ENCODE data around the gene ERF.

Gene ERF

DNA sequence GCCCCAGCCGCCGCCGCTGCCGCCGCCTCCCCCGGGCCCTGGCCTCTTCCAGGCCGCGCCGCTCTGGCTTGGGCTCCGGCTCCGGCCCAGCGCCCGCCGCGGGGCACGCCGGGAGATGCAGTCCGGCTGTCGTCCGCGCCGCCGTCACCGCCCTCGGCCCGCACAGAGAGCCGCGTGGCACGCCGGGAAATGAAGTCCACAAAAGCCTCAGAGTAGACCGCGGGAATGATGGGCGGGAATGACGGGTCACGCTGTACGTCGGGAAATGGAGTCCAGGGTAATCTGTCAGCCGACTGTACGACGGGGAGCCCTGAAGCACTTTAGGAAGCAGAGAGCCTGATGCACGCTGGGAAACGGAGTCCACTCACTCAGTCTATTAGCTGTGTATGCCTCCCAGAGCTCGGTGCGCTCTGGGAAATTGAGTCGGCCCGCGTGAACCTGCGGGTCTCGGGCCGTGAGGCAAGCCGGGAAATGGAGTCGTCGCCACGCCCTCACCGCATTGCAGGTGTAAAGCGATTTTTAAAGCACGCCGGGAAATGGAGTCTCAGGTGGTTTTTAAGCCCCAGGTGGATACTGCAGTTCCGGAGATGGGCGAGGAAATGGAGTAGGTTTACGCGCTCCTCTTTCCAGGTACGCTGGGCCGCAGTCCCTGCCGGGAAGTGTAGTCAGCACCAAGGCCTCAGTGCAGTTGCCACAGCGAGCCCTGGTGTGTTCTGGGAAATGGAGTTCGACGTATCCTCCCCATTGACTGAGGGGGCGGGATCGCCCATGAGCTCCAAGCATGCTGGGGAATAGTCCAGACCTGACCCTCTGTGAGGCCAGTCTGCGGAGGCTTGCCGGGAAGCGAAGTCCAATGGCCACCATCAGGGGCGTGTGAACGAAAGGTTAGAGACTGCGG, 12.2 kb downstream of the ERF start, which contains the start of gene GSK3A:
GSK3A (minus strand) TSS at position 91 of the 898 bp plus-strand sequence. CDS start 137 bp downstream, outside the sequence.
- TF ChIP-seq TAF1 (IDR thresholded peaks at IDR 0.05; ENCODE audit: low read depth, low read length) (peak; percentile 66; the same call in 1 of the 2 replicates), SPI1 (IDR thresholded peaks at IDR 0.05; ENCODE audit: low read depth, low read length) (peak; percentile 36; the same call in 1 of the 2 replicates), PAX5 (IDR thresholded peaks at IDR 0.05; ENCODE audit: insufficient read depth, low read length, severe bottlenecking) (no peak), POU2F2 (IDR thresholded peaks at IDR 0.05; ENCODE audit: low read depth, low read length) (peak; percentile 53), POLR2AphosphoS5 (IDR thresholded peaks at IDR 0.05; ENCODE audit: low read depth, low read length) (peak; percentile 82), POLR2A (IDR thresholded peaks at IDR 0.05; ENCODE audit: low read depth, low read length) (peak; percentile 83)
- DNase-seq (ENCODE audit: insufficient read length, low spot score) (peak; percentile 86), FAIRE-seq (peak; percentile 98)

GRCh38 chr19:42242069-42242511, 12.8 kb downstream of the ERF start:
- DNase-seq (ENCODE audit: insufficient read length, low spot score), result no peak
- no peak for FAIRE-seq
- TF ChIP-seq PAX5 (IDR thresholded peaks at IDR 0.05; ENCODE audit: insufficient read depth, low read length, severe bottlenecking) (no peak), SPI1 (IDR thresholded peaks at IDR 0.05; ENCODE audit: low read depth, low read length) (no peak), POLR2A (IDR thresholded peaks at IDR 0.05; ENCODE audit: low read depth, low read length) (no peak), POU2F2 (IDR thresholded peaks at IDR 0.05; ENCODE audit: low read depth, low read length) (no peak), TAF1 (IDR thresholded peaks at IDR 0.05; ENCODE audit: low read depth, low read length) (no peak), POLR2AphosphoS5 (IDR thresholded peaks at IDR 0.05; ENCODE audit: low read depth, low read length) (no peak)

DNA sequence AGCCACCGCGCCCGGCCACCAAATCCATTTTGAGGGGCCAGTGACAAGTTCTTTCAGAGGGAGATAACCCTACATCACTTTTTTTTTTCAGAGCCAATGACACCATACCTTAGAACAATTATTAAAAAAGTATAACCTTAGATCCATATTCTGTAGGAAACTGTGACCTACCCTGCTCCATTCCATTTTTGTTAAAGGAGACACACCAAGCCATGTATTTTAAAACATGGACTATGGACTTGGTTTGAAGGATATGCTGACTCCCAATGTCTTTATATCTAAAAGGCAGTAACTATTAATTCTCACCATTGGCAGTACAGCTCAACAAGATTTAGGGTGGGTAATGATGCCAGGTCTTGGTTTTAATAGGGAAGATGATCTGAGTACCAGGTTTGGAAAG, 13.6 kb downstream of the ERF start:
- no peak for TF ChIP-seq POLR2AphosphoS5 (IDR thresholded peaks at IDR 0.05; ENCODE audit: low read depth, low read length)
- no peak for TF ChIP-seq SPI1 (IDR thresholded peaks at IDR 0.05; ENCODE audit: low read depth, low read length)
- TF ChIP-seq POU2F2 (IDR thresholded peaks at IDR 0.05; ENCODE audit: low read depth, low read length), result no peak
- TF ChIP-seq PAX5 (IDR thresholded peaks at IDR 0.05; ENCODE audit: insufficient read depth, low read length, severe bottlenecking), result no peak
- TF ChIP-seq TAF1 (IDR thresholded peaks at IDR 0.05; ENCODE audit: low read depth, low read length), result no peak
- TF ChIP-seq POLR2A (IDR thresholded peaks at IDR 0.05; ENCODE audit: low read depth, low read length), result no peak
- DNase-seq (ENCODE audit: insufficient read length, low spot score) (no peak), FAIRE-seq (no peak)

DNA sequence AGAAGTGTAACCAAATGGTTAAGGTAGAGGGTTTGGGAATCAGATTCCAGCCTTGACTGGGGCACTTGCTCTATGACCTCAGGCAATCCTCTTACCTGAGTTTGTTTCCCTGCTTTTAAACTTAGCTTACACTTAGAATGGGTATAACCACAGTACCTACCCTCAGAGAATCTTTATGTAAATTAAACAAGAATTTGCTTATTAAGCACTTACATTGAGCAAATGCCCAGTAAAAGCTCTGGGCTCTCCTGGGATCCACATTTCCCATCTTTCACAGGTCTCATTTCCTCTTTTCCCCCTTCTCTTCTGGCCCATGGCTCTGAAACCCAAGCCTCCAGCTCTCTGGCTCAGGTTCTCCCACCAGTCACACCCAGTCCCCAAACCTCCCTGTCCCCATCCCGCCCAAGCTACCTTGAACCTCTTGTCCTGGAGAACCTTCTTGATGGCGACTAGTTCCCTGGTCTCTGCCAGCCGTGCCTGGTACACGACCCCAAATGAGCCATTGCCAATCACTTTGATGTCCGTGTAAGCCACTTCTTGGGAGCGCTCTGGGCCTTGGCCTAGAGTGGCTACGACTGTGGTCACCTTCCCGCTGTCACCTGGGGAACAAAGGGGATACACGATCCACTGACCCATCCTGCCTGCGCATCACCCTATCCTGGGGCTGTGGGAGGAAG, 15.2 kb downstream of the ERF start:
- TF ChIP-seq POLR2A (IDR thresholded peaks at IDR 0.05; ENCODE audit: low read depth, low read length) (no peak), POLR2AphosphoS5 (IDR thresholded peaks at IDR 0.05; ENCODE audit: low read depth, low read length) (no peak), PAX5 (IDR thresholded peaks at IDR 0.05; ENCODE audit: insufficient read depth, low read length, severe bottlenecking) (no peak), TAF1 (IDR thresholded peaks at IDR 0.05; ENCODE audit: low read depth, low read length) (no peak), POU2F2 (IDR thresholded peaks at IDR 0.05; ENCODE audit: low read depth, low read length) (no peak)

GRCh38 chr19:42235181-42235580, 19.7 kb downstream of the ERF start:
- FAIRE-seq (no peak), DNase-seq (ENCODE audit: insufficient read length, low spot score) (no peak)
- no peak for TF ChIP-seq POLR2AphosphoS5 (IDR thresholded peaks at IDR 0.05; ENCODE audit: low read depth, low read length)
- TF ChIP-seq PAX5 (IDR thresholded peaks at IDR 0.05; ENCODE audit: insufficient read depth, low read length, severe bottlenecking), result no peak
- TF ChIP-seq SPI1 (IDR thresholded peaks at IDR 0.05; ENCODE audit: low read depth, low read length), result no peak
- no peak for TF ChIP-seq POLR2A (IDR thresholded peaks at IDR 0.05; ENCODE audit: low read depth, low read length)
- no peak for TF ChIP-seq POU2F2 (IDR thresholded peaks at IDR 0.05; ENCODE audit: low read depth, low read length)
- no peak for TF ChIP-seq TAF1 (IDR thresholded peaks at IDR 0.05; ENCODE audit: low read depth, low read length)

More for the DNA sequence above, 15.2 kb downstream of the ERF start:
- FAIRE-seq (no peak), DNase-seq (ENCODE audit: insufficient read length, low spot score) (no peak)

DNA sequence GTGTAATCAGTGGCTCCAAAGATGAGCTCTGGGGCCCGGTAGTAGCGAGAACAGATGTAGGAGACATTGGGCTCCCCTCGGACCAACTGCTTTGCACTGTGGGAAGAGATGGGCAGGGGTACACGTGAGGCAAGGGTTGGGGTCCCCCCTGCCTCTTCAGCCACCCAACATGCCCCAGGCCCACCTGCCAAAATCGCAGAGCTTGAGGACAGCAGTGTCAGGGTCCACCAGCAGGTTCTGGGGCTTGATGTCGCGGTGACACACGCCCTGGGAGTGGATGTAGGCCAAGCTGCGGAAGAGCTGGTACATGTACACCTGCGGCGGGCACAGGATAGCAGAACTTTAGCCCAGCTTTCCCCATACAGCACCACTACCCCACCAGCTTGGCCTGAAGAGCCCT, 20.6 kb downstream of the ERF start:
- no peak for FAIRE-seq
- no peak for DNase-seq (ENCODE audit: insufficient read length, low spot score)
- TF ChIP-seq SPI1 (IDR thresholded peaks at IDR 0.05; ENCODE audit: low read depth, low read length) (no peak), POLR2A (IDR thresholded peaks at IDR 0.05; ENCODE audit: low read depth, low read length) (no peak), TAF1 (IDR thresholded peaks at IDR 0.05; ENCODE audit: low read depth, low read length) (no peak), PAX5 (IDR thresholded peaks at IDR 0.05; ENCODE audit: insufficient read depth, low read length, severe bottlenecking) (no peak), POLR2AphosphoS5 (IDR thresholded peaks at IDR 0.05; ENCODE audit: low read depth, low read length) (no peak), POU2F2 (IDR thresholded peaks at IDR 0.05; ENCODE audit: low read depth, low read length) (no peak)

DNA sequence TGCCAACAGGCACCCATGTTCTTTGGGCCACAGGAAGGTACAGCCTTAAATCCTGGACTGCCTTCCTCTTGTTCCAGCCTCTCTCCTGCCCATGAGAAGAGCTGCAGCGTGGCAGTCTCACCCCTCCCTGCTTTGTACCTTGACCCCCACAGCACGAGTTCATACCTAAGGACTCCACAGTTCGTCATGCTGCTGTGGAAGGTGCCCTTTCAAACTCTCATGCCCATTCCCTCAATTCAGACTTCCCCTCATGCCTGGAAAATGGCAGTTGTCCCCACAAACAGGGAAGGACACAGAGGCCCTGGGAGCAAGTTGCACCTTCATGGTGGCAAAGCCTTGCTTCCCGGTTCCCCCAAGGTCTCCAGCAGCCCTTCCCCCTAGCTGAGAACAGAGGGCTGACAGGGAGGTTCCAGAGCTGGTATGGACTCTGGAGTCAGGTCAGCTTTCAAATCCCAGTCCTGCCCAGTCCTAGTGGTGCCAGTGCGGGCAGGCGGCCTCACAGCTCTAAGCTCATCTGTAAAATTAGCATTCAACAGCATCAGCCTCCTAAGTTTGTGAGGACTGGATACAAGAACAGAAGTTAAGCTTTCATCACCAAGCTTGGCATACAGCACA, 21.1 kb downstream of the ERF start:
- no peak for FAIRE-seq
- DNase-seq (ENCODE audit: insufficient read length, low spot score), result no peak
- TF ChIP-seq PAX5 (IDR thresholded peaks at IDR 0.05; ENCODE audit: insufficient read depth, low read length, severe bottlenecking) (no peak), POLR2AphosphoS5 (IDR thresholded peaks at IDR 0.05; ENCODE audit: low read depth, low read length) (no peak)

- no peak for TF ChIP-seq SPI1 (IDR thresholded peaks at IDR 0.05; ENCODE audit: low read depth, low read length)
- TF ChIP-seq POLR2AphosphoS5 (IDR thresholded peaks at IDR 0.05; ENCODE audit: low read depth, low read length), result no peak
- TF ChIP-seq POLR2A (IDR thresholded peaks at IDR 0.05; ENCODE audit: low read depth, low read length), result no peak
- no peak for TF ChIP-seq TAF1 (IDR thresholded peaks at IDR 0.05; ENCODE audit: low read depth, low read length)
- TF ChIP-seq PAX5 (IDR thresholded peaks at IDR 0.05; ENCODE audit: insufficient read depth, low read length, severe bottlenecking), result no peak
- no peak for TF ChIP-seq POU2F2 (IDR thresholded peaks at IDR 0.05; ENCODE audit: low read depth, low read length)
- FAIRE-seq (no peak), DNase-seq (ENCODE audit: insufficient read length, low spot score) (no peak)
Measured at GRCh38 chr19:42233106-42233505, 21.8 kb downstream of the ERF start.

DNA sequence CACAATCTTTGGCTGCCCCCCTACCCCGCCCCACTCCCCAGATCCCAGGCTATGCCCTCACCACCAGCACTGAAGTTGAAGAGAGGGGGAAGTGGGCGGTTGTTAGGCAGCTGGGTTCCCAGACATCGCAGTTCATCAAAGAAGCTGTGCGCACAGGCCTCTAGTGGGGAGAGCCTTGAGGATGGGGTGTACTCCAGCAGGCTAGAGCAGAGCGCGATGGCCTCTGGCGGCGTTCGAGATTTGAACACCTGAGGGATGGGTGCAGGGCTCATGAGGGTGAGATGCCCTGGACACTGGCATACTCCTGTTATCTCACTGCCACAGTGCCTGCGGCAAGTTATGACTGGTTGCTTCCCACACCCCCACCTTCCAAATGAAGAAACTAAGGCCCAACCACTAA, 22.5 kb downstream of the ERF start:
- FAIRE-seq (no peak), DNase-seq (ENCODE audit: insufficient read length, low spot score) (no peak)
- TF ChIP-seq PAX5 (IDR thresholded peaks at IDR 0.05; ENCODE audit: insufficient read depth, low read length, severe bottlenecking) (no peak), POU2F2 (IDR thresholded peaks at IDR 0.05; ENCODE audit: low read depth, low read length) (no peak), POLR2A (IDR thresholded peaks at IDR 0.05; ENCODE audit: low read depth, low read length) (no peak), TAF1 (IDR thresholded peaks at IDR 0.05; ENCODE audit: low read depth, low read length) (no peak), SPI1 (IDR thresholded peaks at IDR 0.05; ENCODE audit: low read depth, low read length) (no peak), POLR2AphosphoS5 (IDR thresholded peaks at IDR 0.05; ENCODE audit: low read depth, low read length) (no peak)
